ENCODE data around the gene CREBL2.
"Not testable (repeated sequence)": the region's sequence is repeated elsewhere in the genome, so short reads cannot be mapped to it uniquely, and the experiment has no call there.

The CREBL2 gene

GRCh38 chr12:12627308-12627827 is 15.7 kb downstream of the CREBL2 start:
- Mint-ChIP-seq H3K4me3 (no peak overlapping the region), H3K27ac (peak overlapping the region; percentile 9 to 67), H3K4me1 (ENCODE audit: low read depth in 2 of 2) (peaks cover 44 to 83% of the 10 kb centered on the region in 2 donors), H3K27me3 (no peaks in the 10 kb centered on the region), H3K9me3 (no peaks in the 10 kb centered on the region), H3K36me3 (ENCODE audit: insufficient read depth) (no peaks in the 10 kb centered on the region)
- no peak for ATAC-seq (replicated peaks)
- DNase-seq = no peak

DNA sequence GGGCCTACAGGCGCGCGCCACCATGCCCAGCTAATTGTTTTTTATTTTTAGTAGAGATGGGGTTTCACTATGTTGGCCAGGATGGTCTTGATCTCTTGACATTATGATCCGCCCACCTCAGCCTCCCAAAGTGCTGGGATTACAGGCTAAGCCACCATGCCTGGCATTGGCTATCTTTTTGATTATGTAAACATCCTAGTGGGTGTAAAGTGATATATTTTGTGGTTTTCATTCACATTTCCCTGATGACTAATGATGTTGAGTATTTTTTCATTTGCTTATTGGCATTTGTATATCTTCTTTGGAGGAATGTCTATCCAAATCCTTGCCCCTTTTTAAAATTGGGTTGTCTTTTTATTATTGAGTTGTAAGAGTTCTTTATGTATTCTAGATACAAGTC is 16.3 kb downstream of the CREBL2 start:
- no peaks in the 10 kb centered on the region for H3K36me3 Mint-ChIP-seq (ENCODE audit: insufficient read depth)
- H3K27ac Mint-ChIP-seq = peak overlapping the region in 1 of 2 donors; percentile 29
- DNase-seq = no peak
- peaks cover 44 to 79% of the 10 kb centered on the region in 2 donors for H3K4me1 Mint-ChIP-seq (ENCODE audit: low read depth in 2 of 2)
- H3K9me3 Mint-ChIP-seq = no peaks in the 10 kb centered on the region
- no peaks in the 10 kb centered on the region for H3K27me3 Mint-ChIP-seq
- no peak overlapping the region for H3K4me3 Mint-ChIP-seq
- no peak for ATAC-seq (replicated peaks)

GRCh38 chr12:12630850-12631249 is 19.2 kb downstream of the CREBL2 start:
- ATAC-seq (replicated peaks) = no peak
- Mint-ChIP-seq H3K36me3 (ENCODE audit: insufficient read depth) (peaks cover 9% of the 10 kb centered on the region), H3K9me3 (no peaks in the 10 kb centered on the region), H3K27me3 (no peaks in the 10 kb centered on the region), H3K4me3 (no peak overlapping the region), H3K27ac (peak overlapping the region; percentile 4 to 9), H3K4me1 (ENCODE audit: low read depth in 2 of 2) (peaks cover 36 to 63% of the 10 kb centered on the region in 2 donors)
- DNase-seq = no peak

DNA sequence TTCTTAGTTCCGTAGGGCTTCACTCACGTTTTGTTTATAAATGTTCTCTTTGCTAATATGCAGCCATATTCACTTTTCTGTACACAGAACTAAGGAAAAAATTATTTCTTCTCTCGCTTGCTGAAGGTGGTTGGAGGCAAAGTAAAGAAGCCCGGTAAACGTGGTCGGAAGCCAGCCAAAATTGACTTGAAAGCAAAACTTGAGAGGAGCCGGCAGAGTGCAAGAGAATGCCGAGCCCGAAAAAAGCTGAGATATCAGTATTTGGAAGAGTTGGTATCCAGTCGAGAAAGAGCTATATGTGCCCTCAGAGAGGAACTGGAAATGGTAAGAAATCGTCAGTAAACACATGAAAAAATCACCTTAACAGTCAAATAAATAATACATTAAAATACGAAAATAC is 24.0 kb downstream of the CREBL2 start:
- Mint-ChIP-seq H3K4me1 (ENCODE audit: low read depth in 2 of 2) (peaks cover 7 to 18% of the 10 kb centered on the region in 2 donors), H3K27me3 (no peaks in the 10 kb centered on the region), H3K36me3 (ENCODE audit: insufficient read depth) (peaks cover 35% of the 10 kb centered on the region), H3K9me3 (peaks cover 3 to 6% of the 10 kb centered on the region in 2 donors), H3K27ac (no peak overlapping the region), H3K4me3 (no peak overlapping the region)
- DNase-seq (no peak), ATAC-seq (replicated peaks) (no peak)

GRCh38 chr12:12636641-12637040 is 25.0 kb downstream of the CREBL2 start:
- ATAC-seq (replicated peaks) (no peak), DNase-seq (no peak)
- Mint-ChIP-seq H3K27me3 (no peaks in the 10 kb centered on the region), H3K4me3 (no peak overlapping the region), H3K4me1 (ENCODE audit: low read depth in 2 of 2) (peaks cover 2 to 9% of the 10 kb centered on the region in 2 donors), H3K27ac (peak overlapping the region in 1 of 2 donors; percentile 20), H3K36me3 (ENCODE audit: insufficient read depth) (peaks cover 45% of the 10 kb centered on the region), H3K9me3 (peaks cover 3 to 6% of the 10 kb centered on the region in 2 donors)

DNA sequence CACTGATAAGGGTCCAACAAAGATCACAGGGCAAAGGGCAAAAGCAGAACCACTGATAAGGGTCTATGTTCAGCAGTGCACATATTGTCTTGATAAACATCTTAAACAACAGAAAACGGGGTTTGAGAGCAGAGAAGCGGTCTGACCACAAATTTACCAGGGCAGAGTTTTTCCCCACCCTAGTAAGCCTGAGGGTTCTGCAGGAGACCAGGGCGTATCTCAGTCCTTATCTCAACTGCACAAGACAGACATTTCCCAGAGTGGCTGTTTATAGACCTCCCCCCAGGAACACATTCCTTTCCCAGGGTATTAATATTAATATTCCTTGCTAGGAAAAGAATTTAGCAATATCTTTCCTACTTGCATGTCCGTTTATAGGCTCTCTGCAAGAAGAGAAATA is 28.3 kb downstream of the CREBL2 start:
- H3K27ac Mint-ChIP-seq; H3K9me3 Mint-ChIP-seq; H3K4me1 Mint-ChIP-seq (ENCODE audit: low read depth in 2 of 2); ATAC-seq (replicated peaks); H3K4me3 Mint-ChIP-seq; DNase-seq; H3K27me3 Mint-ChIP-seq: not testable (repeated sequence)
- peaks cover 61% of the 10 kb centered on the region for H3K36me3 Mint-ChIP-seq (ENCODE audit: insufficient read depth)

DNA sequence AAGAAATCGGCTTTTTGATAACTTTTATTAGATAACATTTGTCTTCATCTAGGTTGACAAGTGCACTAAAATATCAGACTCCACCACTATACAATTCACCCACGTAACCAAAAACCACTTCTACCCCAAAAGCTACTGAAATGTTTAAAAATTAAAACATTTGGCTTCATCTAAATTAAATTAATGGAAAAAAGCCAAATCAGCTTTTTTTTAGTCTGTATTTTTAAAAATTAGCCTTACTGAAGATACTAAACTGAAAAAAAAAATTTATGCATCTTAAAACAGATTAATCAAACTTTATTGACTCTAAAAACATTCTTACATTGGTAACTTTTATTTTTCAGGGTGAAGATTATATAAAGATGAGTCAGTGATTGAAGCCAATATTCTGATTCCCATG is 30.0 kb downstream of the CREBL2 start:
- Mint-ChIP-seq H3K27me3 (no peaks in the 10 kb centered on the region), H3K4me1 (ENCODE audit: low read depth in 2 of 2) (peaks cover 0 to 4% of the 10 kb centered on the region in 2 donors), H3K36me3 (ENCODE audit: insufficient read depth) (peaks cover 48% of the 10 kb centered on the region), H3K27ac (no peak overlapping the region), H3K9me3 (peaks cover 3 to 6% of the 10 kb centered on the region in 2 donors), H3K4me3 (no peak overlapping the region)
- ATAC-seq (replicated peaks) (no peak), DNase-seq (no peak)

DNA sequence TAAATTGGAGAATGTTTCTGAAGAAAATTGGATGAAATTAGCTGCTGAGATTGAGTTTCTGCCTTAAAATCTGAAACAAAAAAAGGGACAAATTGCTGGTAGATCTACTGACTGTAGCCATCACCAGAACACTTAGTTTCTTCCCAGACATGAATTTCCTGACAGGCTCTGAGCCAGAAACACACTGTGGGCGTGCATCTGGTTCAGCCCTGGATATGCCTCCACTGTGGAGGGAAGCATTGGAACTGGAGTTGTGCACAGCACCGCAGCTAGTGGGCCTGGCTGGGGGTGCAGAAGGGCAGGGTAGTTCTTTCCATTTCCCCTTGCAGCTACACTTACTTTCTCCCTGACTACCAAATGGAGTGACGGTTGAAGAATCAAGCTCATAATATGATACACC is 31.2 kb downstream of the CREBL2 start:
- H3K27ac Mint-ChIP-seq = peak overlapping the region in 1 of 2 donors; percentile 29
- H3K4me3 Mint-ChIP-seq = no peak overlapping the region
- peaks cover 39% of the 10 kb centered on the region for H3K36me3 Mint-ChIP-seq (ENCODE audit: insufficient read depth)
- peaks cover 0 to 4% of the 10 kb centered on the region in 2 donors for H3K4me1 Mint-ChIP-seq (ENCODE audit: low read depth in 2 of 2)
- no peaks in the 10 kb centered on the region for H3K27me3 Mint-ChIP-seq
- peaks cover 3 to 6% of the 10 kb centered on the region in 2 donors for H3K9me3 Mint-ChIP-seq
- ATAC-seq (replicated peaks) (no peak), DNase-seq (no peak)

GRCh38 chr12:12645485-12645884 is 33.8 kb downstream of the CREBL2 start:
- Mint-ChIP-seq H3K9me3 (peaks cover 7 to 11% of the 10 kb centered on the region in 2 donors), H3K27ac (peak overlapping the region in 1 of 2 donors; percentile 52), H3K4me1 (ENCODE audit: low read depth in 2 of 2) (peaks cover 0 to 4% of the 10 kb centered on the region in 2 donors), H3K36me3 (ENCODE audit: insufficient read depth) (peaks cover 29% of the 10 kb centered on the region), H3K4me3 (no peak overlapping the region), H3K27me3 (no peaks in the 10 kb centered on the region)
- ATAC-seq (replicated peaks) = peak; percentile 90
- peak; percentile 41 to 59 (median 45) for DNase-seq

DNA sequence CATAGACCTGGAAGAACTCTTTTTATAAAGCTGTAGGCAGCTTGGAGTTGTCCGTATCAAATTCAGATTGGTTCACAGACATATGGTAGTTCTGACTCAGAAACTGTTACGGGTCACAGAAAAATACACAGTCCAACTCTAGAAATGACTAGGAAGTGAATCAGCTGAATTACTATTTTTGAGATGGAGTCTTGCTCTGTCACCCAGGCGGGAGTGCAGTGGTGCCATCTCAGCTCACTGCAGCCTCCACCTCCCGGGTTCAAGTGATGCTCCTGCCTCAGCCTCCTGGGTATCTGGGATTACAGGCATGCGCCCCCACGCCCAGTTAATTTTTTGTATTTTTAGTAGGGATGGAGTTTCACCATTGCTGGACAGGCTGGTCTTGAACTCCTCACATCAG is 34.3 kb downstream of the CREBL2 start:
- not testable (repeated sequence) for H3K27me3 Mint-ChIP-seq; H3K4me3 Mint-ChIP-seq; H3K4me1 Mint-ChIP-seq (ENCODE audit: low read depth in 2 of 2); ATAC-seq (replicated peaks); DNase-seq
- peak overlapping the region in 1 of 2 donors; percentile 52 for H3K27ac Mint-ChIP-seq
- peaks cover 9 to 11% of the 10 kb centered on the region in 2 donors for H3K9me3 Mint-ChIP-seq
- H3K36me3 Mint-ChIP-seq (ENCODE audit: insufficient read depth) = peaks cover 24% of the 10 kb centered on the region

DNA sequence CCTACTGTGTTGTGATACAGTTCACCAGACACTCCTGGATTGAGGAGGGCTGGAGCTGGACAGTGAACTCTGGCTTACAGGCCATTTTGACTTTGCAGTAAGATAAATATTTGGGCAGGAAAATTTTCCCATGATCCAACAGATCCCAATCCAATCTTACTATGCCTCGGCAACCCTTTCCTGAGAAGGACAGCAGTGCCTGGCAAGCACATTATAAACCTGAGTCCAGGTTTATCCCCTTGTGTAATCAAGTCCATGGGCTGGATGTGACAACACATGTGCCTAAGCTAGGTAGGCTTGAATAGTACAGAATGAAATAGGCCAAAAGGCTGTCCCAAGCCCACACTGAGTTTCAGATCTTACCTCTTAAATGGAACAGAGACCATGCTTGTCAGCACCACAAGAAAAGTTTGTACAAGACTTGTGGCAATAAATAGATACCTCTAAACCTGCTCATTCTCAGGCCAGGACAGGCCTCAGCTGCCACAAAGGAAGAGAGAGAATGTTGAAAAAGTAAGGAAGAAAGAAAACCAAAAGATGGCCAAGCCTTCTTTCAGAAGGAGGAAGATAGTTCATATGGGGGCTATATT is 34.9 kb downstream of the CREBL2 start:
- Mint-ChIP-seq H3K4me1 (ENCODE audit: low read depth in 2 of 2) (peaks cover 0 to 4% of the 10 kb centered on the region in 2 donors), H3K27me3 (no peaks in the 10 kb centered on the region), H3K9me3 (peaks cover 9 to 11% of the 10 kb centered on the region in 2 donors), H3K27ac (no peak overlapping the region), H3K4me3 (no peak overlapping the region), H3K36me3 (ENCODE audit: insufficient read depth) (peaks cover 18% of the 10 kb centered on the region)
- DNase-seq = no peak
- ATAC-seq (replicated peaks) = no peak

- Mint-ChIP-seq H3K4me1 (ENCODE audit: low read depth in 2 of 2) (peaks cover 0 to 4% of the 10 kb centered on the region in 2 donors), H3K27ac (no peak overlapping the region), H3K36me3 (ENCODE audit: insufficient read depth) (peaks cover 2% of the 10 kb centered on the region), H3K9me3 (peaks cover 9 to 11% of the 10 kb centered on the region in 2 donors), H3K27me3 (no peaks in the 10 kb centered on the region), H3K4me3 (no peak overlapping the region)
- no peak for ATAC-seq (replicated peaks)
- DNase-seq = no peak
Measured at GRCh38 chr12:12648284-12648683, 36.6 kb downstream of the CREBL2 start.

DNA sequence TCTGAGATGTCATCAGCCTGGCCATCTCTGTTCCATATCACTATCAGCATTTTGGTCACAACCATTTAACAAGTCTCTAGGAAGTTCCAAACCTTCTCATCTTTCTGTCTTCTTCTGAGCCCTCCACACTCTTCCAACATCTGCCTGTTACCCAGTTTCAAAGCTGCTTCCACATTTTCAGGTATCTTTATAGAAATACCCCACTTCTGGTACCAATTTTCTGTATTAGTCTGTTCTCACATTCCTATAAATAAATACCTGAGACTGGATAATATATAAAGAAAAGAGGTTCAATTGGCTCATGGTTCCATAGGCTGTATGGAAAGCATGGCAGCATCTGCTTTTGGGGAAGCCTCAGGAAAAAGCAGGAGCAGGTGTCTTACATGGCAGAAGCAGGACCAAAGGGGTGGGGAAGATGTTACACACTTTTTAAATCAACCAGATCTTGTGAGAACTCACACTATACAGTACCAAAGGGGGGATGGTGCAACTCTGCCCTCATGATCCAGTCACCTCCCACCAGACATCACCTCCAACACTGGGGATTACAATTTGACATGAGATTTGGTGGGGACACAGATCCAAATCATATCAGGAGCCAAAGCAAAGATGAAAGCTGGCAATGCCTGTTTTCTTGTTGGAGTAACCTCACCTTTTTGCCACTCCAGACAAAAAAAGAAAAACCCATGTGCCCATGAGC is 37.4 kb downstream of the CREBL2 start:
- H3K27ac Mint-ChIP-seq = no peak overlapping the region
- H3K4me3 Mint-ChIP-seq = no peak overlapping the region
- H3K27me3 Mint-ChIP-seq = no peaks in the 10 kb centered on the region
- peaks cover 9 to 11% of the 10 kb centered on the region in 2 donors for H3K9me3 Mint-ChIP-seq
- ATAC-seq (replicated peaks) = no peak
- DNase-seq = no peak
- H3K4me1 Mint-ChIP-seq (ENCODE audit: low read depth in 2 of 2) = peaks cover 0 to 4% of the 10 kb centered on the region in 2 donors
- H3K36me3 Mint-ChIP-seq (ENCODE audit: insufficient read depth) = no peaks in the 10 kb centered on the region

DNA sequence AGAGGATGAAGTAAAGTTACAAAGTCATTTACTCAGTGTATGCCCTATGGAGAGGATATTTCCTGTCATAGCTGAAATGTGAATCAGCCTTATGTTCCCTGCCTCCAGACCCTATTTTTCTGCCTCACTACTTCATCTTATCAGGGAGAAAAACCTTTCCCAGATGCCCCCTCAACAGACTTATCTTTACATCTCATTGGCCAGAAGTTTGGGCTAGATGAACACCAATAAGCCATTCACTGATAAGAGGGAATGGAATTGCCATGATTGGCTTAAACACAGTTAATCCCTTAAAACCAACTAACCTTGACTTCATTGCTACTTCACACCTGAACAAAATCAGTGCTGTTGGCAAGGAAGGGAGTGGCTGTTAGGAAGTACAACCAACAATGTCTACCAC is 40.1 kb downstream of the CREBL2 start:
- H3K27me3 Mint-ChIP-seq = no peaks in the 10 kb centered on the region
- peaks cover 6 to 7% of the 10 kb centered on the region in 2 donors for H3K4me1 Mint-ChIP-seq (ENCODE audit: low read depth in 2 of 2)
- DNase-seq (no peak), ATAC-seq (replicated peaks) (no peak)
- no peak overlapping the region for H3K4me3 Mint-ChIP-seq
- peaks cover 9 to 11% of the 10 kb centered on the region in 2 donors for H3K9me3 Mint-ChIP-seq
- no peak overlapping the region for H3K27ac Mint-ChIP-seq
- H3K36me3 Mint-ChIP-seq (ENCODE audit: insufficient read depth) = no peaks in the 10 kb centered on the region
